K562 (cell line): ENCODE data around the gene SF3A2. TPM values are rescaled to one million over a fixed set of nuclear protein-coding genes. Genes with fewer than 3 reads are reported as not detected.

Experiments used
- CHD2 ChIP-seq: IDR thresholded peaks from 2 replicates; pipeline ENCODE4 v1.6.1; 2011; ENCODE audit warnings: low read depth, low read length
- EP400 ChIP-seq: fragments of 450-650 bp; IDR thresholded peaks from 2 replicates; pipeline ENCODE4 v1.6.1; 2017; ENCODE audit warnings: antibody characterized with exemption, mild to moderate bottlenecking, moderate library complexity
- ETV5 ChIP-seq: sonication (generic); formaldehyde crosslinking; IDR thresholded peaks from 2 replicates; pipeline ENCODE4 v1.4.0; 2020; ENCODE audit warnings: low read depth, mild to moderate bottlenecking, missing genetic modification reagents
- FIP1L1 ChIP-seq: fragments of 200-400 bp; formaldehyde crosslinking; IDR thresholded peaks from 2 replicates; pipeline ENCODE4 v1.6.1; 2018; ENCODE audit warnings: mild to moderate bottlenecking, low read depth, low read length; ENCODE audit not compliant: poor library complexity, severe bottlenecking
- FOXA3 ChIP-seq, 2 experiments: fragments of 450-650 bp in 1 of 2; sonication (generic) in 1 of 2; formaldehyde crosslinking; IDR thresholded peaks in 1 of 2; conservative IDR thresholded peaks in 1 of 2; 2 replicates each; pipeline versions ENCODE4 v1.4.0 to v1.8.0; 2020 to 2022; ENCODE audit warnings: mild to moderate bottlenecking in 2 of 2, missing genetic modification reagents in 1 of 2
- PRPF4 ChIP-seq: fragments of 200-400 bp; formaldehyde crosslinking; IDR thresholded peaks from one replicate; pipeline ENCODE4 v1.6.1; 2017; ENCODE audit warnings: low read length, low read depth, mild to moderate bottlenecking; ENCODE audit not compliant: insufficient read depth, poor library complexity, severe bottlenecking
- RAD51 ChIP-seq: fragments of 450-650 bp; IDR thresholded peaks from 2 replicates; pipeline ENCODE4 v1.7.1; 2016; ENCODE audit warnings: low read depth, mild to moderate bottlenecking, borderline replicate concordance
- SIN3A ChIP-seq, 2 experiments: fragments of 150-350 bp in 1 of 2; IDR thresholded peaks; 2 replicates each; pipeline ENCODE4 v1.6.1; 2011 to 2016; ENCODE audit warnings: borderline replicate concordance in 2 of 2, low read depth in 2 of 2, low read length in 2 of 2, mild to moderate bottlenecking in 2 of 2, moderate library complexity in 2 of 2; ENCODE audit not compliant: control insufficient read depth in 1 of 2
- SNIP1 ChIP-seq: fragments of 450-650 bp; IDR thresholded peaks from 2 replicates; pipeline ENCODE4 v1.7.1; 2017; ENCODE audit warnings: low read depth, mild to moderate bottlenecking
- TBP ChIP-seq: optimal IDR thresholded peaks from 2 replicates; pipeline ENCODE3; 2011; ENCODE audit warnings: low read depth, low read length, improper control_type of control experiment
- TFAM ChIP-seq: fragments of 250-450 bp; sonication (Bioruptor Pico); conservative IDR thresholded peaks from 2 replicates; pipeline ENCODE4 v1.5.0; 2021; ENCODE audit warnings: mild to moderate bottlenecking, moderate library complexity
- YY1 ChIP-seq, 3 experiments: IDR thresholded peaks; 2 replicates each; pipeline ENCODE4 v1.6.1; 2011; ENCODE audit warnings: low read length in 2 of 3, mild to moderate bottlenecking in 2 of 3, moderate library complexity in 2 of 3, borderline replicate concordance in 1 of 3, control low read depth in 1 of 3, low read depth in 1 of 3; ENCODE audit not compliant: insufficient read depth in 3 of 3, insufficient replicate concordance in 2 of 3, control insufficient read depth in 1 of 3, insufficient read length in 1 of 3; ENCODE audit errors: extremely low read depth in 1 of 3
- ZBTB17 ChIP-seq: fragments of 450-650 bp; formaldehyde crosslinking; IDR thresholded peaks from 2 replicates; pipeline ENCODE4 v1.4.0; 2020; ENCODE audit warnings: mild to moderate bottlenecking
- ZNF830 ChIP-seq: fragments of 250-450 bp; sonication (Bioruptor Pico); IDR thresholded peaks from 2 replicates; pipeline ENCODE4 v1.5.0; 2021; ENCODE audit warnings: mild to moderate bottlenecking
- polyA plus RNA-seq, 8 experiments: library from polyadenylated mRNA; depleted of rRNA in 4 of 8; stranded (reverse) in 5 of 8; unstranded in 3 of 8; fragments of >200 nt; fragmentation: Nextera tagmentation in 2 of 8; fragmentation: Illumina TruSeq in 1 of 8; extraction: Ambion mirVana in 2 of 8; extraction: Trizol in 1 of 8; gene quantifications; 2 replicates each; pipeline versions ENCODE4 v1.2.1 to v1.2.3, GENCODE V29; 2011 to 2014; ENCODE audit warnings: inconsistent platforms in 1 of 8, missing spikeins in 1 of 8
- total RNA-seq, 7 experiments: library from RNA; depleted of rRNA in 6 of 7; stranded (reverse); fragments of >200 nt in 6 of 7; fragmentation: Illumina TruSeq in 2 of 7; extraction: Trizol in 2 of 7; gene quantifications; 2 replicates each; pipeline versions ENCODE4 v1.2.1 to v1.2.3, GENCODE V29; 2011 to 2021; ENCODE audit warnings: low replicate concordance in 1 of 7
- TF ChIP-seq, protein P1 (sequence below): sonication (generic); formaldehyde crosslinking; IDR thresholded peaks from 2 replicates; pipeline ENCODE4 v1.8.0; 2022; ENCODE audit warnings: mild to moderate bottlenecking, missing genetic modification reagents
- TF ChIP-seq, protein P2 (sequence below): fragments of 200-800 bp; sonication (Bioruptor generic); IDR thresholded peaks from 2 replicates; pipeline ENCODE4 v1.6.1; 2016; ENCODE audit warnings: missing genetic modification characterization, missing compliant biosample characterization

SF3A2 gene
- total and polyA plus RNA-seq, 9 of the 15 experiments (the other 6 are each of a cell fraction or from before 2014, with no cell fraction given) = 0.17 to 194 (median 22.8) TPM

DNA sequence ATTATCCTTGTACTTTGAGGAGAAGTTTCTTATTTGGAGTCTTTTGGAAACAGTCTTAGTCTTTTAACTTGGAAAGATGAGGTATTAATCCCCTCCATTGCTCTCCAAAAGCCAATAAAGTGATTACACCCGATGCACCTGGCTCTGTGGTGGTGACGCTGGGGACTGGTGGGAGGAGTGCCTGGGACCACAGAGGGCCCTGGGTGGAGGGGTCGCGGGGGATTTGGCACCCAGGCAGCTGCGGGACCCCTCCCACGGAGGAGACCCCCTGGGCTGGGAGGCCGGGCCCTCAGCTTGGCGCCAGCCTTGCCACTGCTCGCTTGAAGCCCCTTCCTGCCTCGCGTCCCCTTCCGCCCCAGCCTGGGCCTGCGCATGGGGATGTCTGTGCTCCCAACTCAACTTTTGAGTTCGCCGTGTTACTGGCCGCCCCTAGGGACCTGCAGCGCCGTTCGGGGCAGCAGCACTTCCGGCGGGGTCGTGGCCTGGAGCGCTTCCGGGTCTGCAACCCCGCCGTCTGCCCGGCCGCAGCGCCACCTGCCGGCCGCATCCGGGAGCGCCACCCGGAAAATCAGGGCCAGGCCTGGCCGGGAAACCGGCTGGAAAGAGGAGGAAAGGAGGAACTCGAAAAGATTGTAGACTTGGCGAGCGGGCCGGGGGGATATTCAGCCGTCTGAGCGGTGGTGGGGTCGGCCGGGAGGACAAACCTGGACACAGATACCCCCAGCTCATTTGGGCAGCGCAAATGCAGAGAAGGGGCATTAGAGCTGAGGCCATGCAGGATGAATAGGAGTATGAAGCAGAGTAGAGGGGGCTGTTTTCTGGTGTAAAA is 36.9 kb downstream of the SF3A2 start (continued):
- TF ChIP-seq, protein P1, sequence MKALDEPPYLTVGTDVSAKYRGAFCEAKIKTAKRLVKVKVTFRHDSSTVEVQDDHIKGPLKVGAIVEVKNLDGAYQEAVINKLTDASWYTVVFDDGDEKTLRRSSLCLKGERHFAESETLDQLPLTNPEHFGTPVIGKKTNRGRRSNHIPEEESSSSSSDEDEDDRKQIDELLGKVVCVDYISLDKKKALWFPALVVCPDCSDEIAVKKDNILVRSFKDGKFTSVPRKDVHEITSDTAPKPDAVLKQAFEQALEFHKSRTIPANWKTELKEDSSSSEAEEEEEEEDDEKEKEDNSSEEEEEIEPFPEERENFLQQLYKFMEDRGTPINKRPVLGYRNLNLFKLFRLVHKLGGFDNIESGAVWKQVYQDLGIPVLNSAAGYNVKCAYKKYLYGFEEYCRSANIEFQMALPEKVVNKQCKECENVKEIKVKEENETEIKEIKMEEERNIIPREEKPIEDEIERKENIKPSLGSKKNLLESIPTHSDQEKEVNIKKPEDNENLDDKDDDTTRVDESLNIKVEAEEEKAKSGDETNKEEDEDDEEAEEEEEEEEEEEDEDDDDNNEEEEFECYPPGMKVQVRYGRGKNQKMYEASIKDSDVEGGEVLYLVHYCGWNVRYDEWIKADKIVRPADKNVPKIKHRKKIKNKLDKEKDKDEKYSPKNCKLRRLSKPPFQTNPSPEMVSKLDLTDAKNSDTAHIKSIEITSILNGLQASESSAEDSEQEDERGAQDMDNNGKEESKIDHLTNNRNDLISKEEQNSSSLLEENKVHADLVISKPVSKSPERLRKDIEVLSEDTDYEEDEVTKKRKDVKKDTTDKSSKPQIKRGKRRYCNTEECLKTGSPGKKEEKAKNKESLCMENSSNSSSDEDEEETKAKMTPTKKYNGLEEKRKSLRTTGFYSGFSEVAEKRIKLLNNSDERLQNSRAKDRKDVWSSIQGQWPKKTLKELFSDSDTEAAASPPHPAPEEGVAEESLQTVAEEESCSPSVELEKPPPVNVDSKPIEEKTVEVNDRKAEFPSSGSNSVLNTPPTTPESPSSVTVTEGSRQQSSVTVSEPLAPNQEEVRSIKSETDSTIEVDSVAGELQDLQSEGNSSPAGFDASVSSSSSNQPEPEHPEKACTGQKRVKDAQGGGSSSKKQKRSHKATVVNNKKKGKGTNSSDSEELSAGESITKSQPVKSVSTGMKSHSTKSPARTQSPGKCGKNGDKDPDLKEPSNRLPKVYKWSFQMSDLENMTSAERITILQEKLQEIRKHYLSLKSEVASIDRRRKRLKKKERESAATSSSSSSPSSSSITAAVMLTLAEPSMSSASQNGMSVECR (CRISPR knock-in tag) = peak; percentile 92
- no peak for TF ChIP-seq RAD51
- TF ChIP-seq ETV5 = peak; percentile 74; the same call in 1 of the 2 replicates
- 0 out of 4 replicates have a peak, but pooled peaks of 1 of the 2 experiments have one; percentile 22 for TF ChIP-seq SIN3A (IDR thresholded peaks at IDR 0.05; ENCODE audit: borderline replicate concordance in 2 of 2, control insufficient read depth in 1 of 2, low read depth in 2 of 2, low read length in 2 of 2)
- peak; percentile 82 for TF ChIP-seq FIP1L1
- no peak; a peak in 1 of 4 replicates for TF ChIP-seq FOXA3 (CRISPR knock-in tag; conservative IDR thresholded peaks at IDR 0.05 in 1 of 2, IDR thresholded peaks at IDR 0.05 in 1 of 2)
- TF ChIP-seq YY1 (IDR thresholded peaks at IDR 0.05; ENCODE audit: borderline replicate concordance in 1 of 3, control insufficient read depth in 1 of 3, extremely low read depth in 1 of 3, insufficient read depth in 3 of 3, insufficient read length in 1 of 3, insufficient replicate concordance in 2 of 3, low read depth in 1 of 3, low read length in 2 of 3) = peak in 2 of 3 experiments; percentile 46 to 60
- TF ChIP-seq ZBTB17 (CRISPR knock-in tag) = peak; percentile 87
- peak; percentile 36 for TF ChIP-seq PRPF4
- 0 out of 2 replicates have a peak, but pooled peaks have one; percentile 36 for TF ChIP-seq ZNF830 (CRISPR knock-in tag)
- TF ChIP-seq TFAM (CRISPR knock-in tag) = no peak
- TF ChIP-seq CHD2 = 0 out of 2 replicates have a peak, but pooled peaks have one; percentile 13
- peak; percentile 51; the same call in 1 of the 2 replicates for TF ChIP-seq EP400
- TF ChIP-seq TBP = no peak
- TF ChIP-seq, protein P2, sequence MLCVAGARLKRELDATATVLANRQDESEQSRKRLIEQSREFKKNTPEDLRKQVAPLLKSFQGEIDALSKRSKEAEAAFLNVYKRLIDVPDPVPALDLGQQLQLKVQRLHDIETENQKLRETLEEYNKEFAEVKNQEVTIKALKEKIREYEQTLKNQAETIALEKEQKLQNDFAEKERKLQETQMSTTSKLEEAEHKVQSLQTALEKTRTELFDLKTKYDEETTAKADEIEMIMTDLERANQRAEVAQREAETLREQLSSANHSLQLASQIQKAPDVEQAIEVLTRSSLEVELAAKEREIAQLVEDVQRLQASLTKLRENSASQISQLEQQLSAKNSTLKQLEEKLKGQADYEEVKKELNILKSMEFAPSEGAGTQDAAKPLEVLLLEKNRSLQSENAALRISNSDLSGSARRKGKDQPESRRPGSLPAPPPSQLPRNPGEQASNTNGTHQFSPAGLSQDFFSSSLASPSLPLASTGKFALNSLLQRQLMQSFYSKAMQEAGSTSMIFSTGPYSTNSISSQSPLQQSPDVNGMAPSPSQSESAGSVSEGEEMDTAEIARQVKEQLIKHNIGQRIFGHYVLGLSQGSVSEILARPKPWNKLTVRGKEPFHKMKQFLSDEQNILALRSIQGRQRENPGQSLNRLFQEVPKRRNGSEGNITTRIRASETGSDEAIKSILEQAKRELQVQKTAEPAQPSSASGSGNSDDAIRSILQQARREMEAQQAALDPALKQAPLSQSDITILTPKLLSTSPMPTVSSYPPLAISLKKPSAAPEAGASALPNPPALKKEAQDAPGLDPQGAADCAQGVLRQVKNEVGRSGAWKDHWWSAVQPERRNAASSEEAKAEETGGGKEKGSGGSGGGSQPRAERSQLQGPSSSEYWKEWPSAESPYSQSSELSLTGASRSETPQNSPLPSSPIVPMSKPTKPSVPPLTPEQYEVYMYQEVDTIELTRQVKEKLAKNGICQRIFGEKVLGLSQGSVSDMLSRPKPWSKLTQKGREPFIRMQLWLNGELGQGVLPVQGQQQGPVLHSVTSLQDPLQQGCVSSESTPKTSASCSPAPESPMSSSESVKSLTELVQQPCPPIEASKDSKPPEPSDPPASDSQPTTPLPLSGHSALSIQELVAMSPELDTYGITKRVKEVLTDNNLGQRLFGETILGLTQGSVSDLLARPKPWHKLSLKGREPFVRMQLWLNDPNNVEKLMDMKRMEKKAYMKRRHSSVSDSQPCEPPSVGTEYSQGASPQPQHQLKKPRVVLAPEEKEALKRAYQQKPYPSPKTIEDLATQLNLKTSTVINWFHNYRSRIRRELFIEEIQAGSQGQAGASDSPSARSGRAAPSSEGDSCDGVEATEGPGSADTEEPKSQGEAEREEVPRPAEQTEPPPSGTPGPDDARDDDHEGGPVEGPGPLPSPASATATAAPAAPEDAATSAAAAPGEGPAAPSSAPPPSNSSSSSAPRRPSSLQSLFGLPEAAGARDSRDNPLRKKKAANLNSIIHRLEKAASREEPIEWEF (CRISPR knock-in tag) = no peak
- no peak for TF ChIP-seq SNIP1
